K562 (cell line): Measurements from ENCODE around the gene SDHC. TPM values are rescaled to one million over a fixed set of nuclear protein-coding genes. Genes with fewer than 3 reads are reported as not detected.

Experiments
- BHLHE40 ChIP-seq: IDR thresholded peaks from 2 replicates; pipeline ENCODE4 v1.6.1; 2011; ENCODE audit warnings: low read length, improper control_type of control experiment
- CREB1 ChIP-seq, 2 experiments: sonication (generic) in 1 of 2; formaldehyde crosslinking in 1 of 2; IDR thresholded peaks; 2 replicates each; pipeline versions ENCODE4 v1.6.1 to v1.8.0; 2012 to 2022; ENCODE audit warnings: inconsistent platforms in 1 of 2, mild to moderate bottlenecking in 1 of 2, missing genetic modification reagents in 1 of 2, moderate library complexity in 1 of 2
- MECOM ChIP-seq: fragments of 250-450 bp; sonication (Bioruptor Pico); IDR thresholded peaks from 2 replicates; pipeline ENCODE4 v1.8.0; 2022; ENCODE audit warnings: inconsistent platforms
- MGA ChIP-seq: fragments of 450-650 bp; IDR thresholded peaks from 2 replicates; pipeline ENCODE4 v1.6.1; 2016; ENCODE audit warnings: mild to moderate bottlenecking, moderate library complexity
- MIER1 ChIP-seq: fragments of 450-650 bp; IDR thresholded peaks from 2 replicates; pipeline ENCODE4 v1.6.1; 2016; ENCODE audit warnings: antibody characterized with exemption, mild to moderate bottlenecking, low read depth
- NCOA1 ChIP-seq: fragments of 450-650 bp; IDR thresholded peaks from 2 replicates; pipeline ENCODE4 v1.6.1; 2016; ENCODE audit warnings: low read depth
- NFIC ChIP-seq: fragments of 450-650 bp; IDR thresholded peaks from 2 replicates; pipeline ENCODE4 v1.6.1; 2017; ENCODE audit warnings: mild to moderate bottlenecking, inconsistent platforms
- POLR2AphosphoS2 ChIP-seq: IDR thresholded peaks from 2 replicates; pipeline ENCODE4 v1.6.1; 2012; ENCODE audit warnings: low read length, improper control_type of control experiment
- SMAD1 ChIP-seq: fragments of 150-350 bp; IDR thresholded peaks from 2 replicates; pipeline ENCODE4 v1.6.1; 2014; ENCODE audit warnings: low read length, low read depth; ENCODE audit not compliant: partially characterized antibody
- SRSF3 ChIP-seq: fragments of 200-400 bp; formaldehyde crosslinking; IDR thresholded peaks from 2 replicates; pipeline ENCODE4 v1.6.1; 2016; ENCODE audit warnings: mild to moderate bottlenecking, low read length, moderate library complexity; ENCODE audit not compliant: insufficient read depth
- TCFL5 ChIP-seq: fragments of 250-450 bp; sonication (Bioruptor Pico); conservative IDR thresholded peaks from 2 replicates; pipeline ENCODE4 v1.6.1; 2021; ENCODE audit warnings: mild to moderate bottlenecking, moderate library complexity, matching md5 sums
- THAP12 ChIP-seq: fragments of 250-450 bp; sonication (Bioruptor Pico); IDR thresholded peaks from 2 replicates; pipeline ENCODE4 v1.9.0; 2021; ENCODE audit warnings: mild to moderate bottlenecking, inconsistent platforms
- ZEB2 ChIP-seq: fragments of 450-650 bp; IDR thresholded peaks from 2 replicates; pipeline ENCODE4 v1.6.1; 2016
- ZNF232 ChIP-seq: sonication (generic); formaldehyde crosslinking; IDR thresholded peaks from 2 replicates; pipeline ENCODE4 v1.8.0; 2022; ENCODE audit warnings: mild to moderate bottlenecking, missing genetic modification reagents
- polyA plus RNA-seq, 8 experiments: library from polyadenylated mRNA; depleted of rRNA in 4 of 8; stranded (reverse) in 5 of 8; unstranded in 3 of 8; fragments of >200 nt; fragmentation: Nextera tagmentation in 2 of 8; fragmentation: Illumina TruSeq in 1 of 8; extraction: Ambion mirVana in 2 of 8; extraction: Trizol in 1 of 8; gene quantifications; 2 replicates each; pipeline versions ENCODE4 v1.2.1 to v1.2.3, GENCODE V29; 2011 to 2014; ENCODE audit warnings: inconsistent platforms in 1 of 8, missing spikeins in 1 of 8
- total RNA-seq, 7 experiments: library from RNA; depleted of rRNA in 6 of 7; stranded (reverse); fragments of >200 nt in 6 of 7; fragmentation: Illumina TruSeq in 2 of 7; extraction: Trizol in 2 of 7; gene quantifications; 2 replicates each; pipeline versions ENCODE4 v1.2.1 to v1.2.3, GENCODE V29; 2011 to 2021; ENCODE audit warnings: low replicate concordance in 1 of 7

The SDHC gene
- total and polyA plus RNA-seq, 9 of the 15 experiments (the other 6 are each of a cell fraction or from before 2014, with no cell fraction given), result 7.7 to 309 (median 174) TPM

- peak; percentile 87 for TF ChIP-seq CREB1 (IDR thresholded peaks at IDR 0.05)
- peak; percentile 87 for TF ChIP-seq CREB1 (CRISPR knock-in tag; IDR thresholded peaks at IDR 0.05)
- TF ChIP-seq MGA, result peak; percentile 96
- TF ChIP-seq NCOA1, result peak; percentile 80
- TF ChIP-seq ZNF232, result no peak
- no peak for TF ChIP-seq POLR2AphosphoS2
- no peak for TF ChIP-seq ZEB2
- TF ChIP-seq TCFL5 (CRISPR knock-in tag), result no peak
- peak; percentile 33; the same call in 1 of the 2 replicates for TF ChIP-seq MECOM
- peak; percentile 92 for TF ChIP-seq THAP12 (CRISPR knock-in tag)
- TF ChIP-seq SRSF3, result no peak
- no peak for TF ChIP-seq MIER1
- peak; percentile 83 for TF ChIP-seq SMAD1
- TF ChIP-seq BHLHE40, result peak; percentile 76
- TF ChIP-seq NFIC, result peak; percentile 76
These were observed 75.7 kb downstream of the SDHC start (continued) for GRCh38 chr1:161389691-161390558.
